ENCODE data around the gene SLC6A4. TPM values are rescaled to one million over a fixed set of nuclear protein-coding genes. Genes with fewer than 3 reads are reported as not detected.

The SLC6A4 gene
- total and polyA plus RNA-seq, 2 of the 8 experiments (the other 6 are each of a cell fraction or from before 2014, with no cell fraction given) = 0.09 to 0.33 TPM

DNA sequence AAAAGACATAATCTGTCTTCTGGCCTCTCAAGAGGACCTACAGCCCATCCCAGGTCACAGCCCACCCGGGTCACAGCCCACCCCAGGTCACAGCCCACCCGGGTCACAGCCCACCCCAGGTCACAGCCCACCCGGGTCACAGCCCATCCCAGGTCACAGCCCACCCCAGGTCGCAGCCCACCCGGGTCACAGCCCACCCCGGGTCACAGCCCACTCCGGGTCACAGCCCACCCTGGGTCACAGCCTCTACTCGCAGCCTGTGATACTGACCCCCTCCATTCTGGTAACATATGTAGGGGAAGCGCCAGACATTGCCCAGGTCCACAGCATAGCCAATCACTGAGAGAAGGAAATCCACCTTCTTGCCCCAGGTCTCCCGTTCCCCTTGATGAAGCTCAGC is 14.2 kb downstream of the SLC6A4 start (continued):
- TF ChIP-seq CHD7 (IDR thresholded peaks at IDR 0.05; ENCODE audit: insufficient replicate concordance, low read length) (no peak), POLR2A (IDR thresholded peaks at IDR 0.05; ENCODE audit: control extremely low read depth in 1 of 2, low read depth in 2 of 2, low read length in 2 of 2) (no peak), CTCF (IDR thresholded peaks at IDR 0.05; ENCODE audit: control extremely low read depth in 1 of 3, insufficient read depth in 1 of 3, low read depth in 1 of 3, low read length in 3 of 3) (no peak), ZNF274 (IDR thresholded peaks at IDR 0.05; ENCODE audit: borderline replicate concordance, extremely low read depth, low read length) (no peak), SP2 (IDR thresholded peaks at IDR 0.05; ENCODE audit: low read length) (no peak)

Data from H1 (cell line).